Tibial artery (tissue), 4 donors: ENCODE data around the gene TEKT5.

Experiments
- DNase-seq, 2 donors: peaks; one replicate each; pipeline ENCODE4 v3.0.0-alpha.2; 2019
- H3K27ac ChIP-seq, 2 donors: fragments of 200-600 bp; sonication (generic) in 1 of 2; 1 replicate in 1 of 2; 2 replicates in 1 of 2; pipeline ENCODE4 v1.5.1; 2018 to 2019; ENCODE audit warnings: mild to moderate bottlenecking in 1 of 2
- H3K27me3 ChIP-seq, 2 donors: fragments of 200-600 bp; sonication (generic) in 1 of 2; one replicate each; pipeline versions ENCODE4 v1.5.1 to v1.6.0; 2016 to 2019
- H3K36me3 ChIP-seq, 3 donors: fragments of 200-600 bp; sonication (generic) in 2 of 3; one replicate each; pipeline ENCODE4 v1.5.1; 2016 to 2019; ENCODE audit warnings: mild to moderate bottlenecking in 2 of 3
- H3K4me1 ChIP-seq, 4 donors: fragments of 200-600 bp; sonication (generic) in 2 of 4; 1 replicate in 3 of 4; 2 replicates in 1 of 4; pipeline ENCODE4 v1.5.1; 2016 to 2019
- H3K4me3 ChIP-seq, 2 donors: fragments of 200-600 bp; sonication (generic) in 1 of 2; 1 replicate in 1 of 2; 2 replicates in 1 of 2; pipeline ENCODE4 v1.5.1; 2018 to 2019; ENCODE audit warnings: mild to moderate bottlenecking in 2 of 2
- H3K9me3 ChIP-seq, 3 donors: fragments of 200-600 bp; sonication (generic) in 1 of 3; one replicate each; pipeline ENCODE4 v1.5.1; 2016 to 2019
- CTCF ChIP-seq, 2 experiments: fragments of 200-600 bp in 1 of 2; fragments of 450-650 bp in 1 of 2; IDR thresholded peaks; one replicate each; pipeline ENCODE4 v1.5.1; 2017 to 2019; ENCODE audit warnings: antibody characterized with exemption in 2 of 2, mild to moderate bottlenecking in 1 of 2, moderate library complexity in 1 of 2
- intact Hi-C: fragments of 100-400 bp; cut with DNase I; formaldehyde crosslinking; loops from one replicate; pipeline ENCODE4 v1.15.0; 2023; ENCODE audit warnings: low total_unique reads

Gene TEKT5

GRCh38 chr16:10605636-10606035, 89.1 kb downstream of the TEKT5 start:
- no peak for DNase-seq
- Histone ChIP-seq H3K36me3 (no peaks in the 10 kb centered on the region), H3K27me3 (no peaks in the 10 kb centered on the region), H3K4me3 (no peak overlapping the region), H3K4me1 (peaks cover 0 to 8% (median 0%) of the 10 kb centered on the region in 4 donors), H3K9me3 (no peaks in the 10 kb centered on the region), H3K27ac (no peak overlapping the region)
- TF ChIP-seq CTCF (IDR thresholded peaks at IDR 0.05) = no peak
- intact Hi-C loops = no loop called here

GRCh38 chr16:10601444-10602408, 93.0 kb downstream of the TEKT5 start:
- intact Hi-C loops = loop anchor here (5.0 kb wide), 1 partner anchor 131 kb away; no protein-coding TSS in a partner anchor
- H3K4me1 ChIP-seq = peaks cover 0 to 8% (median 0%) of the 10 kb centered on the region in 4 donors
- no peak for DNase-seq
- H3K27ac ChIP-seq = no peak overlapping the region
- no peak for TF ChIP-seq CTCF (IDR thresholded peaks at IDR 0.05)
- H3K27me3 ChIP-seq = peaks cover 0 to 20% of the 10 kb centered on the region in 2 donors
- H3K36me3 ChIP-seq = no peaks in the 10 kb centered on the region
- H3K4me3 ChIP-seq = no peak overlapping the region
- no peaks in the 10 kb centered on the region for H3K9me3 ChIP-seq

- Histone ChIP-seq H3K4me1 (peaks cover 0 to 8% (median 0%) of the 10 kb centered on the region in 4 donors), H3K9me3 (no peaks in the 10 kb centered on the region), H3K36me3 (no peaks in the 10 kb centered on the region), H3K4me3 (no peak overlapping the region), H3K27ac (no peak overlapping the region), H3K27me3 (peaks cover 0 to 25% of the 10 kb centered on the region in 2 donors)
- intact Hi-C loops = loop anchor here (5.0 kb wide), 1 partner anchor 131 kb away; no protein-coding TSS in a partner anchor
- DNase-seq = no peak
- TF ChIP-seq CTCF (IDR thresholded peaks at IDR 0.05) = no peak
These were observed 93.8 kb downstream of the TEKT5 start for GRCh38 chr16:10600782-10601443.

- no peak for DNase-seq
- Histone ChIP-seq H3K4me1 (peaks cover 0 to 8% (median 0%) of the 10 kb centered on the region in 4 donors), H3K27me3 (peaks cover 0 to 25% of the 10 kb centered on the region in 2 donors), H3K9me3 (no peaks in the 10 kb centered on the region), H3K4me3 (no peak overlapping the region), H3K36me3 (no peaks in the 10 kb centered on the region), H3K27ac (no peak overlapping the region)
- intact Hi-C loops = loop anchor here (5.0 kb wide), 1 partner anchor 133 kb away; no protein-coding TSS in a partner anchor
- no peak for TF ChIP-seq CTCF (IDR thresholded peaks at IDR 0.05)
These were observed 95.1 kb downstream of the TEKT5 start for GRCh38 chr16:10599626-10600025.

- Histone ChIP-seq H3K4me1 (peaks cover 0 to 8% (median 0%) of the 10 kb centered on the region in 4 donors), H3K27me3 (peaks cover 0 to 28% of the 10 kb centered on the region in 2 donors), H3K27ac (no peak overlapping the region), H3K36me3 (no peaks in the 10 kb centered on the region), H3K9me3 (no peaks in the 10 kb centered on the region), H3K4me3 (no peak overlapping the region)
- TF ChIP-seq CTCF (IDR thresholded peaks at IDR 0.05) = no peak
- intact Hi-C loops = no loop called here
- peak in 1 of 2 donors; percentile 38 for DNase-seq
These were observed 96.6 kb downstream of the TEKT5 start for GRCh38 chr16:10598157-10598556.
